GM21390 (cell line): Measurements from ENCODE around the gene C1orf167.

Experiments
- ATAC-seq: cut with Tn5 transposase; IDR thresholded peaks from one replicate; pipeline ENCODE4 v1.9.1; 2021; ENCODE audit not compliant: unreplicated experiment

C1orf167 gene

DNA sequence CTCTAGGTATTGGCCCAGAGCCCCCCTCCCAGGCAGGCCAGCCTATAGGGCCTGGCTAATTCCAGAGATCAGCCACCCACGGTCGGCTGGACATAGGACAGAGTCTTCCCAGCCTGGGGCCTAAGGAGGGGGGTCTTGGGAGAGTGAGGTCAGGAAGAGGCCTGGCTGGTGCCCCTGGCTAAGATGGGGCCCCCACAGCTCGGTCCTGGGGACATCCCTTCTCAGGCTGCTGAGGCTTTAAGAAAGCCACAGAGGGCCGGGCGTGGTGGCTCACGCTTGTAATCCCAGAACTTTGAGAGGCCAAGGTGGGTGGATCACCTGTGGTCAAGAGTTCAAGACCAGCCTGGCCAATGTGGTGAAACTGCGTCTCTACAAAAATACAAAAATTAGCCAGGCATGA is 2.5 kb downstream of the C1orf167 start:
- ATAC-seq = no peak

DNA sequence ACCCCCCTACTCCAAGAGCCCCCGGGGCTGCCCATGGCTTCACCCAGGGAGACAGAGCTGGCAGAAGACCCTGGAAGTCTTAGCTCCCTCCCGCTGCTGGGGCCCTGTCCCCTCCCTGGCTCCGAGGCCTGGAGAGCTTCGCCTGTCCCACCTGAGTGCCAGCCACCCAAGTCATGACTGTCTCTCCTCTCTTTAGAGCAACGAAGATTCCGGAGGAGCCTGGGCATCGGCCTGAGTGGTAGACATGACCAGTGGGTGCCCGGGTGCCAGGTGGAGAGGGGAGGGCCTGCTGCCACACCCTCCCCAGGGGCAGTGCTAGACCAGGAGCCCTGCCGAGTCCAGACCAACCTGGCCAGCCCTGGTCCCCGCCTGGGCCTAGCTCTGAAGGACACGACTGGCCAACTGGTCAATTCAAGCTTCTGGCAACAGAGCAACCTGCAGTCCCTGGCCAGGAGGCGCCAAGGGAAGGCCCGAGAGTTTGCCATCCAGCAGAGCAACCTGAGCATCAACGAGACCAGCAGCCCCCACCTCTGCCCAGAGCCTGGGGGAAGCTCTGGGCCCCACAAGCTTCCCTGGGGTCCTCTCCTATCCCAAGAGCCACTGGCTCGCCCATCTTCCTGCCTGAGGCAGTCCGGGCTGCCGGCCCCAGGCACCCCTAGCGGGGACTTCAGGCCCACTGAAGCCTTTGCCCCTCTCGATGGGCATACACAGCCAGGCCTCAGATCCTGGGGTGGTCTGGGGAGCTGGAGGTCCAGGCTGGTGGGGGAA is 3.9 kb downstream of the C1orf167 start:
- no peak for ATAC-seq

DNA sequence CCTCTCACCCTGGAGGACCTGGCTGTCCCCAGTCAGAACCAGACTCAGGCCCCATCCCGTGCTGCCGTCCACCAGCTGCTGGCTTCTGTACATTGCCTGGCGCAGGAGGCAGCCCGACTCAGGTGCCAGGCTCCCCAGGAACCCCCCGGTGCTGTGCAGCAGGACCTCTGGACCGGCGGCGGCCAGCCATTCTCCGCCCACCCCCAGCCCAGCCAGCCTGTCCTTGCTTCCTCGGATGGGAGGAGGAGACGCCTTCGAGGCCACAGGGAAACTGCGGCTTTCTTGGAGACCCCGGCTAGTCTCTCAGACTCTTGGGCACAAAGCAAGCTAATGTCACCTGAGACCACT is 4.4 kb downstream of the C1orf167 start:
- ATAC-seq = no peak

DNA sequence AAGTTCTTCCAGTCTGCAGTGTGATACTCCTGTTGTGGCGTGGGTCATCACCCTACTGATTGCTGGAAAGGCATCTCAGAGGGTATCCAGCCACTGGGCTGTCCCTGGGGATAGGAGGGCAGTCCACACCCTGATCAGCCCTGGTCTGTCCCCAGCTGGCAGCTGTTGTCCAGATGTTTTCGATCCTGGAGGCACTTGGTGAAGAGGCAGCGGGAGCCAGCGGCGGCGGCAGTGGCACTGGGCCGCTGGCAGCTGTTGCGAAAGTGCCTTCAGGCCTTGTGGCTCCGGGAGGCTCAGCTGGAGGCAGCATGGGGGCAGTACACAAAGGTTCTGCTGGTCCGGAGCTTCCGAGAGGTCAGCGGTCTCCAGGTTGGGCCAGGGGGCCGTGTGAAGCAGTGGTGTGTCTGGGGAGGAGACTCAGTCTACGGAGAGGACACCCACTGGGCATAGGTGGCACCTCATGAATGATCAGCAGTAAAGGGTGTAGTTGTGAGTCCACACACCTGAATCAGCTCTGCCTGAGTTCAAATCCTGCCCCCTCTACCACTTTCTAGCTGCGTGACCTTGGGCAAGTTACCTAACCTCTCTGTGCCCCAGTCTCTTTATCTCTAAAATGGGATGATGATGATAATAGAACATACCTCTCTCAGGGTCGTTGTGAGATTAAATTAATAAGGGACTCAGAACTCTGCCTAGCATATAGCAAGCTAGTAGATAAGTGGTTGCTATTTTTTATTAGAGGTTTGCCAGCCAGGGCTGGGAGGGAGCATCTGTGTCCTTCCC is 6.1 kb downstream of the C1orf167 start:
- no peak for ATAC-seq

DNA sequence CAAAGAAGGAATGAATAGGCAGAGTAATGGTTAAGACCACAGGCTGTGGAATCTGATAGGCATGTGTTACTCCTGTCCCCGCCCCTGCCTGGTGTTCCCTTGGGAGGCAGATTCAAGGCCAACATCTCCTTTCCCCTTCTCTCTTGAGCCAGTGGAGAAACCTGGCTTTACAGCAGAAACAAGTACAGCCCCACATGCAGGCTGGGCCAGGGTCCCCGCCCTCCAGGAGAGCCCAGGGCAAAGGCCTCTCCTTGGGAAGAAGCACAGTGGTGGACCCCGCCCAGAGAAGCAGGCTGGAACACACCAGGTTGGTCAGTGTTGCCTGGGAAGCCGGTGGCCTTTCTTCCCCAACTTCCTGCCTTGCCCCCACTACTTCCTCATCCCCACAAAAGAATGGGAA is 6.8 kb downstream of the C1orf167 start:
- ATAC-seq = no peak

DNA sequence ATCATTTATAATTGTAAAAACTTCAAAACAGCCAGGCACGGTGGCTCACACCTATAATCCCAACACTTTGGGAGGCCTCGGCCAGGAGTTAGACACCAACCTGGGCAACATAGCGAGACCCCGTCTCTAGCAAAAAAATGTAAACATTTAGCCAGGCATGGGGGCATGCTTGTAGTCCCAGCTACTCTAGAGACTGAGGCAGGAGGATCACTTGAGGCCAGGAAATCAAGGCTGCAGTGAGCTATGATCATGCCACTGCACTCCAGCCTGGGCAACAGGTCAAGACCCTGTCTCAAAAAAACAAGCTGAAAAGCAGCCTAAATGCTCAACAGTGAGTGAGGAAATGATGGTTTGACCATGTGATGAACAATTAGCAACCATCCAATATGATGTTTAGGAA is 7.3 kb downstream of the C1orf167 start:
- no peak for ATAC-seq

DNA sequence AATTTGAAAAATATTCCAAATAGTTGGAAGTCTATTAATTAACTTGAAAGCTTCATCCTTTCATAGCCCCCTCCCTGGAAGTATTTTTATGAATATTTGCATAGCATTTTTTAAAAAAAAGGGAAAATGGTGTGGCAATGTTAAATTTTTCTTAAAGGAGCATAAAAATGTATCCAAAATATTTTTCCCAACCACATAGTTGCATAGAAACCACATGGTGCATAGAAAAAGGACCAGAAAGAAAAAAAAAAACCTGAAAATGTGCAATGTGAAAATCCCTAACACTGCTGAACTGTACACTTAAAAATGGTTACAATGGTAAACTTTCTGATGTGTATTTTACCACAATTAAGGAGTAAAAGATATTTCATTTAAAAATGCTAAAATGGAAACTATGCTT is 8.0 kb downstream of the C1orf167 start:
- ATAC-seq = no peak

DNA sequence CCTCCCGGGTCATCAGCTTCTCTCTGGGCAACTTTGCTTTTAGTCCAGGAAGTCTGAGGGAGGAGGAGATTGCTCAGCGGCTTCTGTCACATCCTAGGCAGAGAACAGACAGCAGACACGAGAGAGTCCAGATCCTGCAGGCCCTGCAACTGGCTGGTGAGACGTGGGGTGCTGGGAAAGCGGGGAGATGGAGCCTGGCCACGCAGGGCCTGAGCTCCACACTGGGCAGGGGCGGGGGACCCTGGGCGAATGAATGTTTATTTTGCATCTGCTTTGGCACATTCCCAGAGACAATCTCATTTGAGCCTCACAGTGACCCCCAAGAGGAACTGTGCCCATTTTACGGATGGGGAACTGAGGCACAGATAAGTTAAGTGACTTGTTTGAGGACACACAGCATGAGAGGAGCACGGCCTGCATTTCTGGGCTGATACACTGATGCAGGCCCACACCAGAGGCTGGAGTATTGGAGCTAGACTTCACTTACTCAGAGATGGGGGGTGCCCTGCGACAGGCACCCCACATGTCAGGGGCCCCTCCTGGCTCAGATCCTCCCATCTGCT is 9.6 kb downstream of the C1orf167 start:
- ATAC-seq = no peak

DNA sequence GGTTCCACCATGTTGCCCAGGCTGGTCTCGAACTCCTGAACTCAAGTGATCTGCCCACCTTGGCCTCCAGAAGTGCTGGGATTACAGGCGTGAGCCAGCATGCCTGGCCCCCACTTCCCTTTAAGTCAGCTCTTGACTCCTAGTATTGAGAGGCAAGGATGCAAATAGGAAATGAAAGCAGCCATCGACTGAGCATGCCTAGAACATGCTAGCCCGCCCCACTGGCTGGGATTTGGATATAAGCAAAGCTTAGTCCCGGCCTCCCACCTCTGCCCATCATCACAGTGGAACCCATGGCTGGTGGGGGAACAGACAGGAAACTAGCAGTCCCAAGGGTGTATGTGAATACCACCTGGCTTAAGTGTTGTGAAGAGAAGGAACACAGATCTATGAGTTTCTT is 10.5 kb downstream of the C1orf167 start:
- ATAC-seq = no peak

DNA sequence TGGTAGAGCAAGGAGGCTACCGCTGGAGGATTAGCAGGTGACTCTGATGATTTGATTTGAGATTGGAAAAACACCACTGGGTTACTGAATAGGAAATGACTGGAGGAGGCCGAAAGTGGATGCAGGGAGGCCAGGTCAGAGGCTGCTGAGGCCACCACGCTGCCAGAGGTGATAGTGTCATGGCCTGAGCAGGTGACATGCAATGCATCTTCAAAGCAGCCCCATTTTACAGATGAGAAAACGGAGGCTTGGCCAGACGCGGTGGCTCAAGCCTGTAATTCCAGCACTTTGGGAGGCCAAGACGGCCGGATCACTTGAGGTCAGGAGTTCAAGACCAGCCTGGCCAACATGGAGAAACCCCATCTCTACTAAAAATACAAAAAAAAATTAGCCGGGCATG is 12.8 kb downstream of the C1orf167 start:
- ATAC-seq = no peak

DNA sequence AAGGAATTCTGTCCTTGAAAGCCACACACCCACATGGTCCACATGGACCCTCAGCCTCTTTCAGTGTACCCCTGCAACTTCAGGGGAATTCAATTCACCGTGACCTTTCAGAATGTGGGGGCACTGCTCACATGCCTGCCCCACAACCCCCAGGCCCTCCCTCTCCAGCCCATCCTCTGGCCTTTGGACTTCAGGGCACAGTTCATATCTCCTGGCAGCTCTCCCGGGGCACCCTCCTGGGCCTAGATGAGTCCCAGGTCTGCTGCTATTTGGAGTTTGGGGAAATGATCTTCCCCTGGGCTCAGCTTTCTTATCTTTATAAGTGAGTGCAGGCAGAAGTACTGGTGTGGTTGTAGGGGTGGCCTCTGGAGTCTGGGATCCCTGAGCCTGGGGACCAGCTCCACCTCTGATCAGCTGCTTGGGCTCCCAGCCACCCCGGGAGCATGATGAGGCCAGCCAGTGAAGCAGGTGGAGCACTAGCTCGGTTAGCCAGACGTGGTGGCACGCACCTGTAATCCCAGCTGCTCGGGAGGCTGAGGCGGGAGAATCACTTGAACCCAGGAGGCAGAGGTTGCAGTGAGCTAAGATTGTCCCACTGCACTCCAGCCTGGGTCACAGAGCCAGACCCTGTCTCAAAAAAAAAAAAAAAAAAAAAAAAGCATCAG is 15.8 kb downstream of the C1orf167 start:
- ATAC-seq = no peak

DNA sequence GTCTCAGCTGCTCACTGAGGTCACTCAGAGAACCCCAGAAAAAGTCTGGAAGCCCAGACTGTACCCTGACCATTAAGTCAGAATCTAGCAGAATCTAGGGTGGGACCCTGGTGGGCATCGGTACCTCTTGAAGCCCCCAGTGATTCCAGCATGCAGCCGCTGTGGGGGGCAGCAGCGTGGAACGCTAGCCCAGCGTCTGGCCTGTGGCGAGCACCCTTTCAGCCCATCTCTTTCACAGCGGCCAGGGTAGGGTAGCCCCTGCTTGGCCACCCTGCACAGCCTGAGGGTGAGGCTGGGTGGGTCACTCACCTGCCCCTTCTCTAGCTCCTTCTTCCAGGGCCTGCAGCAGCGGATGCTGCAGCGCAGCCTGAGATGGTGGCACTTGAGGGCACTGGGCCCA is 16.3 kb downstream of the C1orf167 start:
- ATAC-seq = no peak

DNA sequence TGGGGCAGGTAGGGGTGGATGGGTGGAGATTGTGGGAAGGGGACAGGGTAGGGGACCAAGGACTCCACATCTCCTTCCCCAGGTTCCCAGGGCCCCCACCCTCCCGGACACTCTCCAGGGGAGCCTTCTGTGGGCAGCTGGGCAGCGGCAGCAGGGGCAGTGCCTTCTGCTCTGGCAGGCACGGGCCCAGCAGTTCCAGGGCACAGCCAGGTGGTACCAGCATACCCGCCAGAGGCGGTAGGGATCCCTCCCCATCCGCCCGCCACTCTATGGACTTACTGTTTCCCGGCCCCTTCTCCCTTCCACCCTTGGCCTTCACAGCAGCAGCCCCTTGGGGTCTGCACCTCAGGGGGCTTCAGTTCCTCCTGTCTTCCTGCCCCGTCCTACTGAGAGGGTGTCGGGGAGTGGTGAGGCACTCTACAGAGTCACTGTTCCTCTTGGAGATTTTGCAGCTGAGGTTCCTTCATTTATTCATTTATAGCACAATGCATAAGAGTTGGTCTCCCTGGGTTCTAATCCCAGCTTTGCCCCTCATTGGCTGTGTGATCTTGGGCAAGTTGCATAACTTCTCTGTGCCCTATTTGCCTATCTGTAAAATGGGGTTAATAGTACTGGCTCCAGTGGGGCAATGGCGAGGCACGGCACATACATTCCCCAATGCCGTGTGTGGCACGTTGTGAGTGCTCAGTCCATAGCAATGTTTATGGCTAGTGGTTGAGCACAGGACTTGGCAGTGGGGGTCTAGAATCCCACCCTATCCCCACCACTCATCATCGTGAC is 17.0 kb downstream of the C1orf167 start:
- no peak for ATAC-seq

DNA sequence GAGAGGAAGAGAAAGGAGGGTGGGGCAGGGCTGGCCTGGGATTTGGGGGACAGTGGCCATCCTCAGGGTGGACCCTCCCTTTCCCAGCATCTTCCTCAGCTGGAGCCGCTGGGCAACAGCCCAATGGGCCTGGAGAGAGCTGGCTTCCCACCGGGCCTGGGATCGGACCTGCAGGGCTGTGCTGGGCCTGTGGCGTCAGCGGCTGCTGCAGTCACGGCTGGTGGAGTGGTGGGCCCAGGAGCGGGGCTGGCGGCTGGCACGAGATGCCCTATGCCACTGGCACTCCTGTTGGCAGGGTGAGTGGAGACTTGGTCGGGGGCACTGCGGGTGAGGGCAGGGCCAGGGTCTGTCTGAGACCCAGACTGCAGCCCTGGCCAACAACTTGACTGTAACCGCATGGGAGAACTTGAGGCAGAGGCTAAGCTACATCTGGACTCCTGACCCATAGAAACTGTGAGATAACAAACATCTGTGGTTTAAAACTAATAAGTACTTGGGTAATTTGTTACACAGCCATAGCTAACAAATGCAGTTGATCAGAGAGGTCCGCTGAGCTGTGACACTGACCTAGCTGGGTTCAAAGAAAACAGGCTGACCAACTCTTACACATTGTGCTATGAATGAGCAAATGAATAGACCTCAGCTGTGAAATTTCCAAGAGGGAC is 17.9 kb downstream of the C1orf167 start:
- ATAC-seq = no peak

DNA sequence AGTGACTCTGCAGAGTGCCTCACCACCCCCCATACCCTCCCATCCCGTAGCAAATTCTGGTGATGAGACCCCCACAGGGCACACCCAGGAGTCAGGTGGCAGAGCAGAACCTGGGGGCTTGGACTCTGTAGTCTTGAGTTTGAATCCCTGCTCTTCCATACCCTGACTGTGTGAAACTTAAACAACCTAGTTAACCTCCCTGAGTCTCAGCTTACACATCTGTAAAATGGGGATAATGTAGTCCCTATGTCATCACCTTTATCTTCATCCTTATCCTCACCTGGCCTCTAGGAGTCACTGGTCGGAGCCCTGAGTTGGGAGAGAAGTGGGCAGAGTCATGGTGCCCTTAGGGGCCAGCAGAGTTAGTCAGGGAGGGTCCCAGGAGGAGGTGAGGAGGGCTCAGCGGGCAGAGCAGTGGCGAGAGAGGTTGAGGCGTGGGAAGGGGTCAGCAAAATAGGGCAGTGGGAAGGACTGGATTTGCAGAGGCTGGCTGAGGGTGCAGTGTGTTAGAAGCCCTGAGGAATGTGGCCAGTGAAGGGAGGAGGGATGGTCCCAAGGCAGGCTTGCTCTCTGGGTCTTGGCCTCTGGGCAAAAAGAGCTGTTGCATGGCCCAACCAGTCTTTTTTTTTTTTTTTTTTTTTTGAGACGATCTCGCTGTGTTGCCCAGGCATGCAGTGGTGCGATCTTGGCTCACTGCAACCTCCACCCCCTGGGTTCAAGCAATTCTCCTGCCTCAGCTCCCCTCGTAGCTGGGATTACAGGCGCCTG is 18.6 kb downstream of the C1orf167 start:
- no peak for ATAC-seq

DNA sequence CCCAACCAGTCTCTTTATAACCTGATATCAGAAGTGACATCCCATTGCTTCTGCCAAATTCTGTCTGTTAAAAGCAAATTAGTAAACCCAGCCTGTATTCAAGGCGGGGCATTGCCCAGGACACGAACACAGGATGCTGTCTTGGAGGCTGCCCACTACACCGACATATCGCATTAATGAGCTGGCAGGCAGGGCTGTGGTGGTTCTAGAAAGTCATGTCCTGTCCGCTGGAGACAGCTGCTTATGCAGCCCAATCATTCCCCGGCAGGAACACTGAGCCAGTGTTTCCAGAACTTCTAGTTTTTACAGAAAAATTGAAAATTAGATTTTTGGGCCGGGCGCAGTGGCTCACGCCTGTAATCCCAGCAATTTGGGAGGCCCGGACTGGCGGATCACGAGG is 19.3 kb downstream of the C1orf167 start:
- ATAC-seq = no peak

DNA sequence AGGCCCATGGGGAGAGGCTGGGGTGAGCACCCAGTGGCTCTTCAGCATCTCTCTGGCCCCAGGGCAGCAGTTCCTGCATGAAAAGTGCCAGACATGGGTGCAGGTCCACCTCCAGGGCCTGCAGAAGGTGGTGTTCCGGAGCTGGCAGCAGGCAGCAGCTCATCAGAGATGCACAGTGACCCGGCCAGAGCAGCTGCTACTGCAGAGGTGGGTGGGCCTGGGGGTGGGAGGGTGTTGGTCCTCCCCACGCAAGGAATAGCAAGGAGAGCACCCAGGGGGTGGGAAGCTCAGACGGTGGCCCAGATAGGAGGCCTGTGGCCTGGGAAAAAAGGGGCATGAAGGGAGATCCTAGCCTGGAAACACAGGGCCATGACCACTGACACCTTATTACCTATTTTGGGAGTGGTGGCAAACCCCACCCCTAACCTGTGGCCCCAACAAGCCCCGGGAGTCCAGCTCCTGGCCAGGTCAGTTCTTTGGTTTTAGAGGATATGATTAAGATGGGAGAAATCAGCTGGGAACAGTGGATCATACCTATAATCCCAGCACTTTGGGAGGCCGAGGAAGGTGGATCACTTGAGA is 20.2 kb downstream of the C1orf167 start:
- ATAC-seq = no peak

DNA sequence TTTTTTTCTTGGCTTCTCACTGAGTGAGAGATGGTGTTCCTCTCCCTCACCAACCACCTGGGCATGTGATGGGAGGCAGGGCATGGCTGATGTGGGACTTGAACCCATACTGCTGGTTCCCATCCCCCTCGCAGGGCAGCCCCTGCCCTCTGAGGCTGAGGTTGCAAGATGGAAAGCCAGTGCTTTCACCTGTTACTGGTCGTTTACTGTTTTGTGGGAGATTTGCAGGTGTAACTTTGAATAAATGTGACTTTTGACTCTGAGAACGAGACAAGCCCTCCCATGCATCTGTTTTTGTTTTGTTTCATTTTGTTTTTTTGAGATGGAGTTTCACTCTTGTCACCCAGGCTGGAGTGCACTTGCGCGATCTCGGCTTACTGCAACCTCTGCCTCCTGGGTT is 21.6 kb downstream of the C1orf167 start:
- no peak for ATAC-seq

DNA sequence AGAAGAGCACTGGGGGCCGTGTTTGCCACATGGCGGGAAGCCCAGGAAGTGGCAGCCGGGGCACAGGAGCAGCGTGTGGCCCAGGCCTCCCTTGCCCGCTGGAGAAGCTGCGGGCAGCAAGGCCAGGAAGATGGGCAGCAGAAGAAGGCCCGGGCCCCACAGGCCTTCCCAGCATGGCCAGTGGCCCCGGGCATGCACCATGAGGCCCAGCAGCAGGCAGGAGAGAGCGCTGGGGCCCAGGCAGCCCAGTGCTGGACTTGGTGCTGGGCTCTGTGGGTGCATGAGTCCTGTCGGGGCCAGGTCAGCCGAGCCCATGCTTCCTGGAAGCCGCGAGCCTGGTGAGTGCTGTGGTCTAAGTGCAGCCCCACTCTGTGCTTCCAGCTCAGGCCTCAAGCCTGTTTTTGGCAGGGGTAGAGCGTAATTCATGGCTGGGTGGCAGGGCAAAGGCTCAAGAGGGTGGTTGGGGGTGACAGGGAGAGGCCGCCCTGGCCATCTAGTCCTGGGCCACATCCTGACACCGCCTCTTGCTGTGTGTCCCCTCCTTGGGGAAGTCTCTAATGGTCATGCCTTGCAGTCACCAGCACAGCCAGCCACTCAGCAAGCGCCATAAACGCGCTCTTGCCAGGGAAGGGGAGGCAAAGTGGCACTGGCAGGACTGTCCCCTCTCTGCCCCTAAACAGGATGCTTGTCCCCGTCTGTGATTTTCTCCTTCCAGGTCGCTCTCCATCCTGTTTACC is 22.4 kb downstream of the C1orf167 start:
- ATAC-seq = no peak
